Esophagus muscularis mucosa (tissue), 3 donors: ENCODE measurements around the gene LRRC7.

Experiments used
- POLR2A ChIP-seq: fragments of 450-650 bp; IDR thresholded peaks from one replicate; pipeline ENCODE4 v1.6.1; 2017; ENCODE audit warnings: antibody characterized with exemption, moderate library complexity, mild to moderate bottlenecking, low read depth
- TF ChIP-seq, protein P1 (sequence below), 3 experiments: fragments of 200-600 bp in 2 of 3; fragments of 450-650 bp in 1 of 3; sonication (generic) in 2 of 3; IDR thresholded peaks; one replicate each; pipeline ENCODE4 v1.5.1; 2017 to 2019; ENCODE audit warnings: antibody characterized with exemption in 3 of 3, mild to moderate bottlenecking in 2 of 3, moderate library complexity in 1 of 3

DNA sequence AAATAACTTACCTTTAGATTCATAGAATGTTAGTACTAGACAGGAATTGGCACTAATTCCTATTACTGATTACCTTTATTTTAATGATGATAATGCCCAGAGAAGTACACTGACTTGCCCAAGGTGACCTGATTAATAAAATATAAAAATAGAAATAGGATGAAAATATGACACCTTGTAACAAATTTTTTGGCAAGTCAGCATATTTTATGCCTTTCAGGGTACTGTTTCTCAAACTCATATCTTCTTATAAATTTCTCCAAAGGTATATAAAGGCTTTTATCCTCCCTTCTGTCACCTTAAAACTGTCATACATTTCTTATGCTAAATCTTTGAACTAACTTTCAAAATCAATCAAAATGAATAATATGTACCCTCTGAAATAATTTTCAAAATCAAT lies 466.2 kb downstream of the LRRC7 start:
- TF ChIP-seq, protein P1, sequence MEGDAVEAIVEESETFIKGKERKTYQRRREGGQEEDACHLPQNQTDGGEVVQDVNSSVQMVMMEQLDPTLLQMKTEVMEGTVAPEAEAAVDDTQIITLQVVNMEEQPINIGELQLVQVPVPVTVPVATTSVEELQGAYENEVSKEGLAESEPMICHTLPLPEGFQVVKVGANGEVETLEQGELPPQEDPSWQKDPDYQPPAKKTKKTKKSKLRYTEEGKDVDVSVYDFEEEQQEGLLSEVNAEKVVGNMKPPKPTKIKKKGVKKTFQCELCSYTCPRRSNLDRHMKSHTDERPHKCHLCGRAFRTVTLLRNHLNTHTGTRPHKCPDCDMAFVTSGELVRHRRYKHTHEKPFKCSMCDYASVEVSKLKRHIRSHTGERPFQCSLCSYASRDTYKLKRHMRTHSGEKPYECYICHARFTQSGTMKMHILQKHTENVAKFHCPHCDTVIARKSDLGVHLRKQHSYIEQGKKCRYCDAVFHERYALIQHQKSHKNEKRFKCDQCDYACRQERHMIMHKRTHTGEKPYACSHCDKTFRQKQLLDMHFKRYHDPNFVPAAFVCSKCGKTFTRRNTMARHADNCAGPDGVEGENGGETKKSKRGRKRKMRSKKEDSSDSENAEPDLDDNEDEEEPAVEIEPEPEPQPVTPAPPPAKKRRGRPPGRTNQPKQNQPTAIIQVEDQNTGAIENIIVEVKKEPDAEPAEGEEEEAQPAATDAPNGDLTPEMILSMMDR (IDR thresholded peaks at IDR 0.05): no peak
- TF ChIP-seq POLR2A: no peak
